ENCODE measurements around the gene TM4SF5. TPM values are rescaled to one million over a fixed set of nuclear protein-coding genes. Genes with fewer than 3 reads are reported as not detected.
A peak's percentile ranks its signal among the peaks of the same experiment; 100 is the strongest.

TM4SF5 gene
- total RNA-seq, 1 experiment from 2014 or later: not detected

- H3K4me3 Mint-ChIP-seq: peak overlapping the region; percentile 77
- TF ChIP-seq SMAD4 (CRISPR knock-in tag; IDR thresholded peaks at IDR 0.05): no peak
- no peak for TF ChIP-seq ZNF263 (CRISPR knock-in tag; IDR thresholded peaks at IDR 0.05; ENCODE audit: low read depth)
- no peak for TF ChIP-seq MXD4 (CRISPR knock-in tag; IDR thresholded peaks at IDR 0.05; ENCODE audit: borderline replicate concordance)
- TF ChIP-seq NFE2L1 (CRISPR knock-in tag; IDR thresholded peaks at IDR 0.05): no peak
- TF ChIP-seq MYBL2 (CRISPR knock-in tag; IDR thresholded peaks at IDR 0.05): no peak
- TF ChIP-seq ATF3 (CRISPR knock-in tag; conservative IDR thresholded peaks at IDR 0.05): no peak
- TF ChIP-seq TEAD1 (CRISPR knock-in tag; IDR thresholded peaks at IDR 0.05): no peak
- TF ChIP-seq TCF7 (CRISPR knock-in tag; IDR thresholded peaks at IDR 0.05; ENCODE audit: low read depth): no peak
- TF ChIP-seq, protein P1, sequence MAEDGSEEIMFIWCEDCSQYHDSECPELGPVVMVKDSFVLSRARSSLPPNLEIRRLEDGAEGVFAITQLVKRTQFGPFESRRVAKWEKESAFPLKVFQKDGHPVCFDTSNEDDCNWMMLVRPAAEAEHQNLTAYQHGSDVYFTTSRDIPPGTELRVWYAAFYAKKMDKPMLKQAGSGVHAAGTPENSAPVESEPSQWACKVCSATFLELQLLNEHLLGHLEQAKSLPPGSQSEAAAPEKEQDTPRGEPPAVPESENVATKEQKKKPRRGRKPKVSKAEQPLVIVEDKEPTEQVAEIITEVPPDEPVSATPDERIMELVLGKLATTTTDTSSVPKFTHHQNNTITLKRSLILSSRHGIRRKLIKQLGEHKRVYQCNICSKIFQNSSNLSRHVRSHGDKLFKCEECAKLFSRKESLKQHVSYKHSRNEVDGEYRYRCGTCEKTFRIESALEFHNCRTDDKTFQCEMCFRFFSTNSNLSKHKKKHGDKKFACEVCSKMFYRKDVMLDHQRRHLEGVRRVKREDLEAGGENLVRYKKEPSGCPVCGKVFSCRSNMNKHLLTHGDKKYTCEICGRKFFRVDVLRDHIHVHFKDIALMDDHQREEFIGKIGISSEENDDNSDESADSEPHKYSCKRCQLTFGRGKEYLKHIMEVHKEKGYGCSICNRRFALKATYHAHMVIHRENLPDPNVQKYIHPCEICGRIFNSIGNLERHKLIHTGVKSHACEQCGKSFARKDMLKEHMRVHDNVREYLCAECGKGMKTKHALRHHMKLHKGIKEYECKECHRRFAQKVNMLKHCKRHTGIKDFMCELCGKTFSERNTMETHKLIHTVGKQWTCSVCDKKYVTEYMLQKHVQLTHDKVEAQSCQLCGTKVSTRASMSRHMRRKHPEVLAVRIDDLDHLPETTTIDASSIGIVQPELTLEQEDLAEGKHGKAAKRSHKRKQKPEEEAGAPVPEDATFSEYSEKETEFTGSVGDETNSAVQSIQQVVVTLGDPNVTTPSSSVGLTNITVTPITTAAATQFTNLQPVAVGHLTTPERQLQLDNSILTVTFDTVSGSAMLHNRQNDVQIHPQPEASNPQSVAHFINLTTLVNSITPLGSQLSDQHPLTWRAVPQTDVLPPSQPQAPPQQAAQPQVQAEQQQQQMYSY (CRISPR knock-in tag; IDR thresholded peaks at IDR 0.05): no peak
- TF ChIP-seq ZNF317 (CRISPR knock-in tag; IDR thresholded peaks at IDR 0.05; ENCODE audit: borderline replicate concordance, low read depth): no peak
- TF ChIP-seq NR3C1 (CRISPR knock-in tag; conservative IDR thresholded peaks at IDR 0.05; ENCODE audit: low read depth): no peak
- peaks cover 53% of the 10 kb centered on the region for H3K27me3 Mint-ChIP-seq (ENCODE audit: low read depth)
- no peaks in the 10 kb centered on the region for H3K36me3 Mint-ChIP-seq
- DNase-seq (ENCODE audit: low spot score) (no peak), ATAC-seq (no peak)
- no peaks in the 10 kb centered on the region for H3K9me3 Mint-ChIP-seq
- CTCF ChIA-PET: interaction anchor here (0.6 to 3.2 kb wide), 26 partner anchors 9 to 110 kb away, joined by 3 to 27 read pairs (median 4); partner anchors contain the start of genes ARRB2, C17orf107, MED11 and PLD2
- POLR2A ChIA-PET: interaction anchor here (0.6 to 1.9 kb wide), 3 partner anchors 16 to 68 kb away, joined by 3 to 12 read pairs (median 3); partner anchors contain the start of gene PLD2
- no peak overlapping the region for H3K27ac Mint-ChIP-seq
- H3K4me1 Mint-ChIP-seq: peaks cover 33% of the 10 kb centered on the region
These were observed 19.0 kb downstream of the TM4SF5 start for GRCh38 chr17:4790705-4791088.

DNA sequence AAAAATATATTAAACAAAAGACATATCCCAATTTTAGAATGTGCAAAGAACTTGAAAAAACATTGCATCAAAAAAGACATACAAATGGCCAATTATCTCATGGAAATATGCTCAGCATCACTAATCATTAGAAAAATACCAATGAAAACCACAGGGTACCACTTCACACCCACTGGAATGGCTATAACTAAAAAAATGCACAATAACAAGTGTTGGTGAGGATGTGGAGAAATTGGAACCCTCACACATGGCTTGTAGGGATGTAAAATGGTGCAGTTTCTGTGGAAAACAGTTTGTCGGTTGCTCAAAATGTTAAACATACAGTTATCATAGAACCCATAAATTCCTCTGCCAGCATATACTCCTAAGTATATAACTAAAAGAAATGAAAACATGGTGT, 23.5 kb downstream of the TM4SF5 start:
- H3K9me3 Mint-ChIP-seq: no peaks in the 10 kb centered on the region
- ATAC-seq: no peak

More for the DNA sequence above, 23.5 kb downstream of the TM4SF5 start:
- no peak for TF ChIP-seq USF2 (CRISPR knock-in tag; IDR thresholded peaks at IDR 0.05)
- no peak for TF ChIP-seq RELA (CRISPR knock-in tag; IDR thresholded peaks at IDR 0.05; ENCODE audit: borderline replicate concordance)
- TF ChIP-seq PRRX2 (CRISPR knock-in tag; IDR thresholded peaks at IDR 0.05): no peak
- TF ChIP-seq ZNF263 (CRISPR knock-in tag; IDR thresholded peaks at IDR 0.05; ENCODE audit: low read depth): no peak
- TF ChIP-seq MYBL2 (CRISPR knock-in tag; IDR thresholded peaks at IDR 0.05): no peak
- TF ChIP-seq ZMAT4 (CRISPR knock-in tag; IDR thresholded peaks at IDR 0.05): no peak
- TF ChIP-seq MLX (CRISPR knock-in tag; IDR thresholded peaks at IDR 0.05): no peak
- no peak for TF ChIP-seq ZNF423 (CRISPR knock-in tag; IDR thresholded peaks at IDR 0.05)
- no peak for TF ChIP-seq STAT6 (CRISPR knock-in tag; conservative IDR thresholded peaks at IDR 0.05; ENCODE audit: low read depth)
- no peak for TF ChIP-seq ZBTB43 (CRISPR knock-in tag; IDR thresholded peaks at IDR 0.05)
- TF ChIP-seq ATF1 (CRISPR knock-in tag; IDR thresholded peaks at IDR 0.05): no peak
- peaks cover 21% of the 10 kb centered on the region for H3K36me3 Mint-ChIP-seq
- POLR2A ChIA-PET: no interaction called here
- CTCF ChIA-PET: interaction anchor here (0.6 kb wide), 1 partner anchor 114 kb away, joined by 4 read pairs; no protein-coding TSS in a partner anchor
- H3K27ac Mint-ChIP-seq: no peak overlapping the region
- DNase-seq (ENCODE audit: low spot score): no peak
- H3K4me1 Mint-ChIP-seq: peaks cover 4% of the 10 kb centered on the region
- 0 out of 2 replicates have a peak overlapping the region, but pooled peaks have one; percentile 99 for H3K4me3 Mint-ChIP-seq
- H3K27me3 Mint-ChIP-seq (ENCODE audit: low read depth): peaks cover 29% of the 10 kb centered on the region

All from WTC11 (cell line).